Stimulated activated CD4-positive, alpha-beta T cell treated with anti-CD3 and anti-CD28 coated beads, TNF-alpha, amount 100 ng/mL, for 1 hour (primary cell): ENCODE measurements around the gene MAPKAPK2.

ENCODE experiments used
- DNase-seq, 3 donors: peaks; one replicate each; pipeline ENCODE4 v3.0.0-alpha.2; 2020; ENCODE audit warnings: low read depth in 3 of 3, low spot score in 1 of 3

The MAPKAPK2 gene

DNA sequence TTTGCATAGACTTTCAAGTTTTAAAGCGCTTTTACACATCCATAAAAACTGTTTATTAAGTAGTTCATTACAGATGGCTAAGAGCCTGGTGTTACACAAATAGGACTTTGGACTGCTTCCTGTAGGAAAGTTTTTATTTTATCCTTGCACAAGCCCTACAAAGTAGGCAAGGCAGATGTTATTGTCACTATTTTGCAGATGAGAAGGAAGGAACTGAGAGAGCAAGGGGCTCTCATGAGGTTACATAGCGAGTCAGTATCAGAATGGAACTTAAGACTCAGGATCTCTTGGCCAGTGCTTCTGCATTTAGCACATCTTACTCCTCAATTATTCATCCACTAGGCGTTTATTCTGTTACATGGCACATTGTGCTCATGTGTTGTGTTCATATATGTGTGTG lies 2.6 kb upstream of the MAPKAPK2 start:
- no peak for DNase-seq

DNA sequence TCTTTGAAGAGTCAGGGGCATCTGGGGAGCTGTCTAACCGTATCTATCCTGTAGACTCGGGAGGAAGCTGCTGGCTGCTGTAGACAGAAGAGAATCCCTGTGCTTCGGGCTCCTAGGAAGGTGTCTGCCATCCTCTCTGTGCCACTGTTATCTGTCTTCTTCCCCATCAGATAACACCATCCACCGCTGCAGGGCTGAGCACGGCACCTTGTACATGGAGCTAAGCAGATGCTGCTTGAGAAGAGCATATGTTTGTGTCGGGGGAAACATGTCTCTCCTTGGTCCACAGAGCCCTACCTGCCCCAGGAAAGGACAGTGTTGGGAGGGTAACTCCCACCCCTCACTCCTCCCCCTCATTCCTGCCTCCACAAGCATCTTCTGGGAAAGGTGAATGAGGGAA lies 1.4 kb upstream of the MAPKAPK2 start:
- no peak for DNase-seq

DNA sequence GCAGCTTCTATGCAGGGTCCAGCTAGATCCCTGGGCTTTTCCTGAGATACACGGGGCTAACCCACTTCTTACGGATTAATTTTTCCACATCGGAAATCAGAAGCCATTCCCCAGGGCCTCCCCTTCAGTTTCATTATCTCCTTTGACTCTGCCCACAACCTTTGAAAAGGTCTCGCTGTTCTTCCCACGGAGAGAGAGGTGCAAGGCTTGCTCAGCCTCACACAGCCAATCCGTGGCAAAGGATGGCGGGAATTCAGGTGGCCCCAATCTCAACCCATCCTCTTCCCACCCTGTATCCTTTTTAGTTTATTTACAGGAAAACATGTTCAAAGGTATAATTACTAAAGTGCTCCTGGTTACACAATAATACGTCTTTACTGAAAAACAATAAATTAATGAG lies 702 bp upstream of the MAPKAPK2 start:
- no peak for DNase-seq

DNA sequence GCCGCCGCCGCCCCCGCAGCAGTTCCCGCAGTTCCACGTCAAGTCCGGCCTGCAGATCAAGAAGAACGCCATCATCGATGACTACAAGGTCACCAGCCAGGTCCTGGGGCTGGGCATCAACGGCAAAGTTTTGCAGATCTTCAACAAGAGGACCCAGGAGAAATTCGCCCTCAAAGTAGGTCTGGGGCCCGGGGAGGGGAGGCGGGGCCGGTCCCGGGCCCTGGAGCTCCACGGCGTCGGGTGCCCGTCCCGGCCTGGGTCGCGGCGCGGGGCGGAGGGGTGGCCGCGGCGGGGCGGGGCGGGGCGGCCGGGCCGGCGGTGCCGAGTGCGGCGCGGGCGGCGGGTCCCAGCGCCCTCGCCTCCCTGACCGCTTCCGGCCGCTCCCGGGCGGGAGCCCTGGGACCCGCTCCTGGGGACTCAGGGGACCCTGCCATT lies 646 bp downstream of the MAPKAPK2 start:
- peak in 1 of 3 donors; percentile 29 for DNase-seq

DNA sequence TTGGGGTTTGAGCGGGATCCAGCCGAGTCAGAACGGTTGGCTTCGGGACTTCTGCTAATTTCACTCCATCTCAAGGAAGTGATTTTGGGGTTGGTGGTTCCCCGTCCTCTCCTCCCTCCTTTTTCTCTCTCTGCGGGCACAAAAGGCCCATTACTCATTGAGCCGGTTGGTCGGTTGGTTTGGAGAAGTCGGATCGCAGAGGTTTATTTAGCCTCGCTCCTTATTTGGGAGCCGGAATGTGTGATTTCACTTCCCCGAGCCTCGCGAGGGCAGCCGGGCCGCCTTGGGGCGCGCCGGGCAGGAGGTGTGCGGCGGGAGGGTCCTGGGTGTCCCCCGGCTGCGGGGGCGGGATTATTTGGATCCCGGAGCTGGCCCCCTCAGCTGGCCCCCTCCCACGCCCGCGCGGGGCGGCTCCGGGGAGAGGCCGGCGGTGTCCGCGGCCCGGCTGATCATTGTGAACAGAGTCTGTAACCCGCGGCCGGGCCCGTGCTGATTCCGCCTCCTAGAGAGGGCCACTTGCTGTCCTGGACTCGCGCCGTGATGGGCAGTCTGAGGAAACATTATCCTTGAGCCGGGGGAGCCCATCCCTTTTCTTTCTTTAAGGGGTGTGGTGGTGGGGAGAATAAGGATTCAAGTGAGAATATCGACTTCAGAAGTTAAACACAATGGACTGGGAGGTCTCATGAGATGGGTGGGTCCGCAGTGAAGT lies 1.2 kb downstream of the MAPKAPK2 start:
- DNase-seq = no peak

DNA sequence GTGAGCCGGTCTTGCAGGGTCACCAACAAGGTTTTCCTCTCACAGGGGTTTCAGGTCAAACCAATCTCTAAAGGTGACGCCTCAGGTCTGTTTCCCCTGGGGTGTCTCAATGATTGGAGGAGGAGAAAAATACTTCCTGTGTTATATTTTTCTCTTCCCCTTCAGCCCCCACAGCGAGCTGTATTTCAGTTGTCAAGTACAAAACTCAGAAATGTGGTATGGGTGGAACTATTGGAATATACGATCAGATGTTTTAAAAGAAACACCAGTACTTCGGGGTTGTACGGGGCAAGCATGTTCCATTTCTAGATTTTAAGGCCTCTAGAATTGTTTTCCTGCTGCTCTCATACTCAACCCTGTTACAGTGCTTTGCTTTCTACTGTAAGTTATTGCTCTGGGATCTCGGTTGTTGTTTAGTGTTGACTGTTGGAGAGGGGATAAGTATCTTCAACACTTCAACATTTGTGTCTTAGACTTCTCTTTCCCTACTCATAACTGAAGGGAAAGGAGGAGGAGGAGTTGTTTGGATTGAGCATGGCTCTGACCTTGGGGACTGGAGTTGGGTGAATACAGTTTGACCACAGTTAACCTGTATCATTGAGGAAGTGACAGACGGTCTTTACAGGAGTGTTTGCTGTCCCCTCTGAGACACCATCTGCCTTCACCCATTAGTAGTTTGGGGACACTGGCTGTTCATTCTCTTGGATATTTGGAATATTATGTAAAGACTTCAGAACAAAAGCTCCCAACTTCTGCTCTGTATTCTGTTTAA lies 2.0 kb downstream of the MAPKAPK2 start:
- DNase-seq = no peak

DNA sequence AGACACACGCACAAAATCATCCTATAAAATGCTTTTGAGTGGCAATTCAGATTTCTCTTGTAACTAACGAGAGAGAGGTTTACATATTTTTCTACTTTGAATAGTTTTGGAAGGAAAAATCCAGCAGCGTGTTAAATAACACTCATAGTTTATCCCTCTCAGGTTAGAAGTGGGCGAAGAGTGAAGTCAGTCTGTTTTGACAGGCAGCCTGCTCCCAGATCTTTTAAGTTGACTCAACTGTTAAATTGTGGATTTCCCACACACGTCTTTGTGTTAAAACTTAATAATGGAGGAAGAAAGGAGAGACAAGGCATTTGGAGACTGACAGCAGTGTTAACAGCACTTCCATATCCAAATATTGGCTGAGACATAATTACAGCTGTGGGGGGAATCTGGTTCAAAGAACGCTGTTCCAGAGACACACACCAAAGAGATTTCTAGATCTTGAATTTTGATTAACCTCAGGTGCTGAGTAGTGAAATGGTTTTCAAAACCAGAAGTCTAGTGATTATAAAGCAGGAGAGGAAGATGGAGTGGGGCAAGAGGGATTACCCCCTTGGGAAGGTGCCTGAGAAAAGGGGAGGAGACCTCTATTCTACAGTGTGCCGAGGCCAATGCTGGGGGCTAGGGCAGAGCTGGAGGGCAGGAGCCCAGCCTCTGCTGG lies 2.7 kb downstream of the MAPKAPK2 start:
- DNase-seq = no peak

DNA sequence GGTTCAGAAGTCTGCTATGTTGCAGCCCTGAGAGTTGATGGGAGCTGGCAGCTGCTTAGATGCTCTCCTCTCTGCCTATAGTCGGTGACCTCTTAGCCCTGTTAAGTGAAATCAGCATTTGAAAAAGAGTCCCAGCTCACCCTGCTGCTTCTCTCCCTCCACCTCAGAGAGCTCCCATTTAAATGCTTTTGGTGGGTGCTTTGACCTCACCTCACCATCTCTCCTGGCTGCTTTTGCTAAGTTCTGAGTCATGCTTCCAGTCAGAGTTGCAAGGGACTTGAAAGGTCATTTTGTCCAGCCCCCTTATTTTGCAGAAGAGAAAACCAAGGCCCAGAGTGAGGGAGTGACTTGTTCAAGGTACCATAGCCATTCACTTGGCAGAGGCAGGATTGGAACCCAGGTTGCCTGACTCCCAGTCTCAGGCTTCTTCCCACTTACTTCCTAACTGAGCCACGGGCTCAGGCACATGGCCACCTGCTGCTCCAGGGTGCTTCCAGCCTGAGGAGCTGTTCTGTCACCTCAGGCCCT lies 3.3 kb downstream of the MAPKAPK2 start:
- DNase-seq = no peak

DNA sequence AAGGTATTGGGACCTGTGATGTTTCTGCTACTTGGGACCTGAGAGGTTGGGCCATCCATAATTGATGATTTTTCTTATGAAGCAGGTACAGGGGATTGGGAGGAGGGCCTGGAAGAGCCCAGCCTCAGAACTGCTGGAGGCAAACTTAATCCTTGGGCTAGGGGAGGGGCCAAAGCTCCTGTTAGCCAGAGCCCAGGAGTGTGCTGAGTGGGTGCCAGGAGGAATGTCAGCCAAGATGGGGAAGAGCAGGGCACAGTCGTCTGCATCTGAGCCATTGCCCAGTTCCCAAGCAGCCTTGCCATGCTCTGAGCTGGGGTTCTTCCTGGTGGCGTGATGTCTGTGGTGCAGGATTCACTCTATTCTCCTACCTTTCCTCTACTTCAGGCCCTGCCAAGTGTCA lies 5.8 kb downstream of the MAPKAPK2 start:
- no peak for DNase-seq

DNA sequence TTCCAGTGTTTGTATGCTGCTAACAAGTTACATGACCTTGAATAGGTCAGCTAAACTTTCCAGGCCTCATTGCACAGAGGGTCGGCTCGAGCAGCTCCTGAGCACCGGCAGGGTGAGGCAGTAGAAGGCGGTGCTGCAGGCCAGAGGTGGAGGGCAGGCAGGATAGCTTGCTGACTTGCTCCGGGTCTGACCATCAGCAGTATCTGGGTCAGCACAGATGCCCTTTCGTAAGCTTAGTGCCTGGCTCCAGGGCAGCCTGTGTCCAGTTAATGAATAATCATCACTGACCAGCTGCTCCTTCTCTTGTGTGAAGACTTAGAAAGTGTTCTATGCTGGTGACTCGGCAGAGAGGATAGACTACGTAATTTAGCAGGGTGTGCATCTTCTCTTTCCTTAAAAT lies 6.9 kb downstream of the MAPKAPK2 start:
- DNase-seq = no peak

DNA sequence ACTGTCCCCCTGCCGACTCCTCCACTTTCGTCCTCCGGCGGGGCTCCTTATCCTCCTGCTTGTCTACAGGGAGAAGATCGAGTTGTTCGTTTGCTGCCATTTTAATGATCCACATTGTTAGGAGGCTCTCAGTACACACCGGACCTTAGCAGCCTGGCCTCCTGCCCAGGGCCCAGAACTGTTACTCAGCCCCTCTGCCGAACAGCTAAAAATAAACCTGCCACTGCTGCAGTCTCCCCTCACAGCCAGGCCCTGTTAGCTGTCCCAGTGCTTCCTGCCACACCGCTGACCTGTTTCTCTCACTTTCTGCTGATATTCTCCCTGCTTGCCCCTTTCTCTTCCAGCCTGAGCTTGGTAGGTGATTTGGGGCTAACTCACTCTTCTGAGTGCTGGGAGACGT lies 8.3 kb downstream of the MAPKAPK2 start:
- DNase-seq = no peak

DNA sequence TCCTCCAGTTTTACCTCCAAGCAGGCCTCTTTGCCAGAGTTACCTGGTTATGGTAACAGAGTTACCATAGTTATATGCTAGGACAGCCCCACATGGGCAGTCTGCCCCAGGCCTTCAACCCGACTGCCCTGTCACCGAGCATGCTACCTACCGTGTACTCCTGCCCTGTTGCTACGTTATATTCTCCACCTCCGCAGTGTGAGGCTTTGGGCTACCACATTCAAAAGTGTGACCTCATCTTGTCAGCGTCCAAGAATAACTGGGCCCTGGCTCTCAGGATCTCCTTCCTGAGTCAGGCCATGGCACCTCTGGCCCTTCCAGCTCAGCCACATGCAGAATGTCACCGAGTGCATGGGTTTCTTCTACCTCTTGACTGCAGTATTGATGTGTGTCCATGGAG lies 8.9 kb downstream of the MAPKAPK2 start:
- DNase-seq = no peak

DNA sequence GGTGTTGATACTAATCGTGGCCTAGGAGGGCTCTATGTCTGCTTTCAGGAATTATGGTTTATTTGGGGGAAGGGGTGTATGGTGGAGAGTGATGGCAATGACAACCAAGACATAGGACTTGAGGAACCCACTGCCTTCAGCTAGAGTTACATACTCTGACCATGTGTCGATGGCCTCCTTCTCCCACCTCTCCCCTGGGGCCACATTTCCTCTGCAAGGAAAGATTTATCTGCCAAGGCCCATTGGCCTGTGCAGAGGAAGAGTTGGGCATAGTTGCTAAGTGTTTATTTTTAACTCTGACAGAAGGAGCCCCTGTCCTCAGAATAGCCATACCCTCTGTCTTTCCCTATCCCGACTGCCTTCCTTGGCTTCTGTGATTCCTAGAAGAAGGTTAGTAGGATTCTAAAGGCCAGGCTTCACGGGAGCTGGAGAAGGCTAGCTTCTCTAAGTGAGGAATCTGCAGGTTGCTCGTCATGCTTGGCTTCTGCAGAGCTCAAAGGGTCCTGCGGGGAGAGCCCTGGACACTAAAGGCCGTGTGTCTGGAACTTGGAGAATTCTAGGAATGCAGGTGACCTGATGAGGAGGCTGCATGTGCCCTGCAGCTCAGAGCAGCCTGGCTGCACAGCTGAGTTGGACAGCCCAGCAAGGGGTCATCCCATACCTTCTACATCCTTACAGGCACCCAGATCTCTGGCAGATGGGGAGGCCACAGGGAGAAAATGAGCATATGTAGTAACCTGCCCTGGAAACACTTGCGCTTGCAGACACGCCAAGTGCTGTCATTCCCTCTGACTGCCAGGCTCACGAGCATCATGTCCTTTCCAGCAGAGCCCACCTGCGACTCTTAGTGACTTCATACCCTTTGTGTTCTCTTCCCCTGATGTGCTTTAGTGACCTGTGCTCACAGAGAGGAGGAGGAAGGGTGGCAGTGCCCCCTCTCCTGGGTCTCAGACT lies 9.7 kb downstream of the MAPKAPK2 start:
- no peak for DNase-seq

DNA sequence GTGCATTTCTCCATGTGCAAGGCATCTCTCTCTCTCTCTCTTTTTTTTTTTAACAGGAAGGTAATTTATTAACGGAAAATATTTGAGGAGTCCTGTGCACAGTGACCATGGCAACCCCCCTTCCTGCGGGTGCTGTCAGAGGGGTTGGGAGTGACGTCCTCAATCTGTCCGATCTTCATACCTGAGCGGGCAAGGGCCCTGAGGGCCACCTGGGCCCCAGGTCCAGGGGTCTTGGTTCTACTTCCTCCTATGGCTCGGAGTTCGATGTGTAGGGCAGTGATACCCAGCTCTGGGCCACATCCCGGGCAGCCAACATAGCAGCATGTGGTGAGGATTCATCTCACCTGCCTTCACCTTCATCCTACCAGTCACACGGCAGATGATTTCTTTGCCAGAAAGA lies 11.0 kb downstream of the MAPKAPK2 start:
- DNase-seq = no peak

DNA sequence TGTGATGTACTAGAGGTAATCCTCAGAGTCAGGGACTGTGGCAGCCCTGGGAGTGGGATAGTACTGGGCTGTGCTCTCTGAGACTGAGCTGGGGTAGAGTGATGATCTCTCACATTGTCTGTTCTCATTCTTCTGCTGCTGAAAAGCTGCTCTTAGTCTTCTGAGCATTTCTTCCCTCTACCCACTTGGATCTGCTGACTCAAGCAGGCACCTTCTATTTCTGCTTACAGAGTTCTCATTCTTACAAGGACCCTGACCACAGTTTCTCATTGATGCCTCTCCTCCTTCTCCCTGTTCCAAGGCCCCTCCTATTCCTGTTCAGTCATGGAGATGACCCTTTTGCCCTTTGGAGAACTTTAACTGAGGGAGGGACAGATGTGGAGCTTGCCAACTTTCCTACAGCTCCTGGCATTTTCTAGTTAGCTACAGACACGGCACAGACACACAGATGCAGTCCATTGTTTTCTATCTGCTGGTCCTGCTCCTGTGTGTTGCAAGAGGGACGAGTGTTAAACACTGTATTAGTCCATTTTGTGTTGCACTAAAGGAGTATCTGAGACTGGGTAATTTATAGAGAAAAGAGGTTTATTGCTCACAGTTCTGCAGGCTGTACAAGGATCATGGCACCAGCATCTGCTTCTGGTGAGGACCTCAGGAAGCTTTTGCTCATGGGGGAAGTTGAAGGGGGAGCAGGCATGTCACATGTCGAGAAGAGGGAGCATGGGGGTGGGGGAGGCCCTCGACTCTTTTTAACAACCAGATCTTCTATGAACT lies 12.3 kb downstream of the MAPKAPK2 start:
- DNase-seq = no peak

DNA sequence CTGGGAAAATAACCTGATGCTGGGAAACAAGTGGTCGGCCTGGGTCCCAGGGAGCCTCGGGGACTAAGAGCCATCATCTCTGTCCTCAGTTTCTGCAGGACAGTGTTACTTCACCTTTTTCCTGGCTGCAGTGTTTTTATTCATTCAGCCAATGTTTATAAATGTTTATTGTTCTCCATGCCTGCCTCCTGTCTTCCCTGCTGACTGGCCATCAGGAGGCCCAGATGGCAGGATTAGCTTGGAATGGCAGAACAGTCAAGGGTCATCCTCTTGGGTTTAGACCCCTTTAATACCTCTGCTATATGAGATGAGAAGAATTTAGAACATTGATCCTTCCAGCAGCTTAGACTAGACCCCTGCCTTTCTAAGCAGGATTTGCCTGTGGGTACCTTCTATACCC lies 13.3 kb downstream of the MAPKAPK2 start:
- no peak for DNase-seq

DNA sequence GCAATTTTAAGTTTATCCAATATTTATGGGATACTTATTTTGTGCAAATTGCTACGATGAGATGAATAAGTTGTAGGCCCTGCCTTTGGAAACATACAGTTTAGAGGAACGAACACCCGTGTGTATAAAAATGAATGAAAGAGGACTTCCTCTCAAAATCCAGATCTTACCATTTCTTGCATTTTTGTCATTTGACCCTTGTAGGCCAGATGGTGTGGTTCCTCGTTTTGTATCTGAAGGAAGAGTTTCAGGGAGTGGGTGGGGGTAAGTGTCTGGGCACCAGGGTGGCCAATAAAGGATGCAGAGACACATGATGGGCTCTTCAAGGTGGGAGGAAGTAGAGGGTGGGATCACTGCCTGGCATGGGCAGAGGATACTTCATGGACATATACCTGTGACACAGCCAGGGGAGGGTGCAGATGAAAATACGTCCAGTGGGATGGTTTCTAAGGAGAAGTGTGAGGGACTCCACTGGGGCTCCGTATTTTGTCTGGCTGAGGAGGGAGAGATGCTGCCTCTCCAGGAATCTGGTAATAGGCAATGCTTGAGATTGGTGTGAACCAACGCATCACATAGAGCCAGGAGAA lies 14.4 kb downstream of the MAPKAPK2 start:
- no peak for DNase-seq

DNA sequence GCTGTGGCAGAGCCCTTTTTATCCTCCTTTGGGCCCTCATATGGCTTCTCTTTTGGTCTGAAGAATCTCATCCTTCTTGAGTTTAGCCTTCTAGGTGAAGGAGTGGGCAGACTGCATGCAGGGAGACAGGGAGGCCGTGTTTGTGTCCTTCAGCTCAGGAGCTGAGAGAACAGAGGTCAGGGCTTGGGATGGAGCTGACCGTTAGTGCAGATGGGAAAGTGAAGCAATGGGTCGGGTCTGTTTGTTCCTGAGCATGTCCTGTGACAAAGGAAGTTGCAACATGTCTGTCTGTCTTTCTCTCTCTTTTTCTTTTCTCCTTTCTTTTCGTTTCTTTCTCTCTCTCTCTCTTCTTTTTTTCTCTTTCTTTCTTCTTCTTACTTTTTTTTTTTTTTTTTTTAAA lies 14.9 kb downstream of the MAPKAPK2 start:
- no peak for DNase-seq

DNA sequence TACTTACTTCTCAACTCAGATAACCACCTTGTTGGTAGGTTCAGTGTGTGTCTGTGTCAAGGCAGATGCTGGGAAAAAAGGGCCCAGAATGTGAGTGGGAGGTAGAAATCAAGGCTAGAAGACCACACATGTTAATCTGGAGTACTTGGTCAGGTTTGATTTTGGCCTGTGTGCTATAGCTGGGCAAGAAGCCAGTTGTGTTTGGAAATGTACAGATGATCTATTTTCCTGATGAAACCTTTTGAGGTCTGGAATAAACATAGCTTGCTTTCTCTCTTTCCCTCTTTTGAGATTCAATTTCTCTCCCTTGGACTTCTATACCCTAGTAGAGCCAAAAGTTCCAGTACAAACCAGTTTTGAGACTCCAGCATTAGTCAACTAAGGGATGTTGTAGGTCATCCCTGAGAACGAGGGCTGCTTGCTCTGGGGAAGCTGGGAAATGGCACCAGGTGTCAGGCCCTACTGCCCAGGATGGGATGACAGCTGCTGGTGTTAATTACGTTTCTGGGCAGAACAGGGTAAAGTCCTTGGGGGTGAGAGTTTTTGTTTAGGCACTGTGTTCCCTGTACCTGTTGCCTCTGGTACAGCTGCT lies 15.8 kb downstream of the MAPKAPK2 start:
- DNase-seq = no peak
